HL-60 (cell line): ENCODE results near the gene HSD17B12.

Source experiments
- CTCF ChIP-seq: IDR thresholded peaks from one replicate; pipeline ENCODE4 v1.5.1; 2011; ENCODE audit warnings: low read length, control low read depth, inconsistent platforms; ENCODE audit not compliant: insufficient read depth
- GABPA ChIP-seq: IDR thresholded peaks from 2 replicates; pipeline ENCODE4 v1.6.1; 2012; ENCODE audit warnings: low read depth
- POLR2AphosphoS5 ChIP-seq: IDR thresholded peaks from 2 replicates; pipeline ENCODE4 v1.6.1; 2012; ENCODE audit warnings: low read depth
- TF ChIP-seq, protein P1 (sequence below): IDR thresholded peaks from 2 replicates; pipeline ENCODE4 v1.6.1; 2012; ENCODE audit warnings: low read depth; ENCODE audit not compliant: insufficient replicate concordance

DNA sequence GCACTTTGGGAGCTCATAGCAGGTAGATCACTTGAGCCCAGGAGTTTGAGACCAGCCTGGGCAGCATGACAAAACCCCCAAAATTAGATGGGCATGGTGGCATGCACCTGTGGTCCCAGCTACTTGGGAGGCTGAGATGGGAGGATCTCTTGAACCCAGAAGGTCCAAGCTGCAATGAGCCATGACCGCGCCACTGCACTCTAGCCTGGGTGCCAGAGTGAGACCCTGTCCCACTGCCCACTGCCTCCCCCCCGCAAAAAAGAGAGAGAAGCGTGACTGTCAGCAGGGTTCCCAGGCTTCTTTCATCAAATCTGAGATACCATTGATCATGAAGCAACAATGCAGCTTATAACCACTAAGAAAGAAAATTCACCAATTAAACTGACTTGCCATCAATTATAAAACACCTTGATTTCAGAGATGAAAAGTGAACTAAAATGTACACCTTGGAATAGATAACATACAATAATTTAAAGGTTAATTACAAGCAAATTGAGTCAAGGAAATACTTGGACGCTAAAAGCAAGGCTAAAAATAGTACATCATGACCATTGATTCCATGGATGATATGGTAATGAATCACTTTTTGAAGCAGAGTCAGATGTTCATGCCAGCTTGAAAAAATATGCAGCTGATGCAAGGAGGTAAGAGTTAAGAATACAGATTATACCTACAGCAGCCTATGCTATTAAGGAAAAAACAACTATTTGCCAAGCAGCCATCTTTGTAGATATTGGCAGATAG is 109.3 kb downstream of the HSD17B12 start:
- TF ChIP-seq POLR2AphosphoS5 (no peak), CTCF (no peak), GABPA (no peak)
- TF ChIP-seq, protein P1, sequence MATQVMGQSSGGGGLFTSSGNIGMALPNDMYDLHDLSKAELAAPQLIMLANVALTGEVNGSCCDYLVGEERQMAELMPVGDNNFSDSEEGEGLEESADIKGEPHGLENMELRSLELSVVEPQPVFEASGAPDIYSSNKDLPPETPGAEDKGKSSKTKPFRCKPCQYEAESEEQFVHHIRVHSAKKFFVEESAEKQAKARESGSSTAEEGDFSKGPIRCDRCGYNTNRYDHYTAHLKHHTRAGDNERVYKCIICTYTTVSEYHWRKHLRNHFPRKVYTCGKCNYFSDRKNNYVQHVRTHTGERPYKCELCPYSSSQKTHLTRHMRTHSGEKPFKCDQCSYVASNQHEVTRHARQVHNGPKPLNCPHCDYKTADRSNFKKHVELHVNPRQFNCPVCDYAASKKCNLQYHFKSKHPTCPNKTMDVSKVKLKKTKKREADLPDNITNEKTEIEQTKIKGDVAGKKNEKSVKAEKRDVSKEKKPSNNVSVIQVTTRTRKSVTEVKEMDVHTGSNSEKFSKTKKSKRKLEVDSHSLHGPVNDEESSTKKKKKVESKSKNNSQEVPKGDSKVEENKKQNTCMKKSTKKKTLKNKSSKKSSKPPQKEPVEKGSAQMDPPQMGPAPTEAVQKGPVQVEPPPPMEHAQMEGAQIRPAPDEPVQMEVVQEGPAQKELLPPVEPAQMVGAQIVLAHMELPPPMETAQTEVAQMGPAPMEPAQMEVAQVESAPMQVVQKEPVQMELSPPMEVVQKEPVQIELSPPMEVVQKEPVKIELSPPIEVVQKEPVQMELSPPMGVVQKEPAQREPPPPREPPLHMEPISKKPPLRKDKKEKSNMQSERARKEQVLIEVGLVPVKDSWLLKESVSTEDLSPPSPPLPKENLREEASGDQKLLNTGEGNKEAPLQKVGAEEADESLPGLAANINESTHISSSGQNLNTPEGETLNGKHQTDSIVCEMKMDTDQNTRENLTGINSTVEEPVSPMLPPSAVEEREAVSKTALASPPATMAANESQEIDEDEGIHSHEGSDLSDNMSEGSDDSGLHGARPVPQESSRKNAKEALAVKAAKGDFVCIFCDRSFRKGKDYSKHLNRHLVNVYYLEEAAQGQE, result no peak
